Stimulated activated CD4-positive, alpha-beta T cell treated with anti-CD3 and anti-CD28 coated beads, Interleukin-4, amount 100 ng/mL, for 24 hours (primary cell): ENCODE data around the gene ALX3.
"Not testable (repeated sequence)": the region's sequence is repeated elsewhere in the genome, so short reads cannot be mapped to it uniquely, and the experiment has no call there.

Source experiments
- DNase-seq: peaks from one replicate; pipeline ENCODE4 v3.0.0-alpha.2; 2020

The ALX3 gene

GRCh38 chr1:110039641-110040040 lies 30.8 kb downstream of the ALX3 start:
- no peak for DNase-seq

GRCh38 chr1:110038271-110038670 lies 32.2 kb downstream of the ALX3 start:
- no peak for DNase-seq

GRCh38 chr1:110035236-110035752 lies 35.2 kb downstream of the ALX3 start:
- no peak for DNase-seq

- DNase-seq = peak; percentile 92
Measured at GRCh38 chr1:110034451-110035235, 35.8 kb downstream of the ALX3 start, which contains the start of gene STRIP1. Gene STRIP1 (plus strand): TSS chr1:110034624. CDS start chr1:110034638, 14 bp downstream.

DNA sequence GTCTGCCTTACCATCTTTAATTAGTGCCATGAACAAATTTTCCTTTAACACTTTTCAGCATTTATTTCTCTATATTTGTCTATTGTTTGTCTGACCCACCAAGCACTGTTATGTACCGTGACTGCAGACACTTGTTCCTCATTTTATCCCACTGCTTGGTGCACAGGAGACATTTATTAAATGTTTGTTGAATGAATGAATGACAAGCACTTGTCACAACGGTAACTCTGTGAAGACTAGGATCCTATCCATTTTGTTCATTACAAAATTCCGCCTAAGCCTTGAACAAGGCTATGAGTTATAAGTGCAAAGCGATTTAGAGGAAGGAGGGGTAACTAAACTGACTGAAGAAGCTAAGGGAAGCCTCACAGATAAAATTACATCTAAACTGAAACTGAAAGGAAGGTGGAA lies 36.4 kb downstream of the ALX3 start:
- no peak for DNase-seq

- DNase-seq = no peak
Measured at GRCh38 chr1:110033421-110033820, 37.1 kb downstream of the ALX3 start.

DNA sequence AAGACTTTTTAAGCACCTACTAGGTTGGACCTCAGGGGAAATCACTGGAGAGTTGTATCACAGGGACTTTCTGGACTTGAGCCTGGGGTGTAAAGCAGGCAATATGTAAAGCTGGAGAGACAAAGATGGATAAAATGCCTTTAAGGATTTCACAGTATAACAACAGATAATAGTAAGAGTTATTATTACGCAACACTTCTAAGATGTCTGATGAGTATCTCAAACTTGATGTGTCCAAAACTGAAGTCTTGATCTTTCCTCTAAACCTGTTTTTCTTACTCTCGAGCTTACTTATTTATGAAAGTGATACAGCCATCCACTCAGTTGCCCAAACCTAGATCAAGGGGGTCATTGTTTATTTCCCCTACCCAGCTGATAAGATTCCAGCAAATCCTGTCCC lies 38.1 kb downstream of the ALX3 start:
- DNase-seq = no peak

- not testable (repeated sequence) for DNase-seq
Measured at GRCh38 chr1:110030687-110031086, 39.8 kb downstream of the ALX3 start.

GRCh38 chr1:110024613-110025012 lies 45.9 kb downstream of the ALX3 start:
- no peak for DNase-seq

DNA sequence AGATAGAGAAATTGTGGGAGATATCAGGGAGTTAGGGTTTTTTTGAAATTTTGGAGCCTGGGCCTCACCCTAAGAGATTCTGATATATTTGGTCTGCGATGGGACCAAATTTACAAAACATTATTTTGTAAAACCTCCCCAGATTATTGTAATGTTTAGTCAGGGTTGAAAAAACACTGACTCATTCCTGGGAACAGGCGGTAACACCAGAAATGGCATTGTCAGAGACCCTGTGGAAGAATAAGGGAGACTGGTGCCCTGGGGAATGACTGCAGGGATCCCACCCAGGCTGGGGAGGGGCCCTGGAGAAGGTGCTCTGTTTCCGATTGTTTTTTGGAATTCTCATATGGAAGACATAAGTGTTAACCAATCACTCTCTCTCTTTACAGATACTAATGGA lies 49.2 kb downstream of the ALX3 start:
- DNase-seq = no peak

DNA sequence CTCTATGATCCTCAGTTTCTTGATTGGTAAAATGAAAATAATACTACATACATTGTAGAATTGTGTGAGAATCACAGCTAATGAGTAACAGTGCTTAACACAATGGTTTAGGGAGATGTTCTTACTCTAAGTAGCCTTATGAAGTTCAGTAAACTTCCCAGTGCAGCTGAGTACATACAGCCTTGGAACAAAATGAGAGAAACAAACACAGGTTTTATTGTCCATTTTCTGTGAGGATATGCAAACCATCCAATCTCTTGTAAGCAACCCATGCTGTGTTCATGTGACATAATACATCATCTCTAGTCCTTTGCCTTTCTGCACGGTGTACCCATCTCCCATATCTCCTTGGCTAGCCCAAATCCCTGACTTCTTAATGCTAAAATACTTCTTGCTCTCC lies 50.7 kb downstream of the ALX3 start:
- no peak for DNase-seq

DNA sequence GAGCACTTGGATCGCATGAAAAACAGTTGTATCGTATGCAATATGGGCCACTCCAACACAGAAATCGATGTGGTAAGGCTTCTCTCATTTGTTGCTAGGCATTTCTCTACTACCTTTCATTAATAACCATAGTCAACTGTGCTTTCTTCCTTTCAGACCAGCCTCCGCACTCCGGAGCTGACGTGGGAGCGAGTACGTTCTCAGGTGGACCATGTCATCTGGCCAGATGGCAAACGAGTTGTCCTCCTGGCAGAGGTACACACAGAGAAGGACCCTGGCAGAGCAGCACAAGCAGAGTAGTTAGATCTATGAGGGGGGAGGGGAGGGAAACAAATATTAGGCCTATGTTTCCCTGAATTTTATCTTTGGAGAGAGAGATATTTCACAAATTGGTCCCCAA lies 52.1 kb downstream of the ALX3 start:
- no peak for DNase-seq

DNA sequence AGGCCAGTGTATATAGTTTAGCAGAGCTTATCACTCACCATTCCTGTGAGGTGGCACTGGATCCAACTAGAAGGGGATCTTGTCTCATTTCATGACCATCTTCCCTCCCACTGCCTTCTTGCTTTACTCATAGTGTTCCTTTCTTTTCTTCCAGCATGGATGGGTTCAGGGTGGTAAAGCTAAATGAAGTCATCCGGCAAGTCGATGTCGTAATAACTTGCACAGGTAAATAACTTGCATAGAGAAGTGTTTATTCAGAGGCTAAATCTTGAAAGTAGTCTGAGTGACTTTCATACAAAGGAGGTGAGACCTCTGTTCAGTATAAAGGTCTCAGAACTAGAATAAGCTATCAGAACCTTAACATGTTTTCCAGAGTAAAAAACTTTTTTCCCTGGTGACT lies 52.7 kb downstream of the ALX3 start:
- no peak for DNase-seq

GRCh38 chr1:110012100-110012780 lies 58.2 kb downstream of the ALX3 start:
- DNase-seq = no peak

DNA sequence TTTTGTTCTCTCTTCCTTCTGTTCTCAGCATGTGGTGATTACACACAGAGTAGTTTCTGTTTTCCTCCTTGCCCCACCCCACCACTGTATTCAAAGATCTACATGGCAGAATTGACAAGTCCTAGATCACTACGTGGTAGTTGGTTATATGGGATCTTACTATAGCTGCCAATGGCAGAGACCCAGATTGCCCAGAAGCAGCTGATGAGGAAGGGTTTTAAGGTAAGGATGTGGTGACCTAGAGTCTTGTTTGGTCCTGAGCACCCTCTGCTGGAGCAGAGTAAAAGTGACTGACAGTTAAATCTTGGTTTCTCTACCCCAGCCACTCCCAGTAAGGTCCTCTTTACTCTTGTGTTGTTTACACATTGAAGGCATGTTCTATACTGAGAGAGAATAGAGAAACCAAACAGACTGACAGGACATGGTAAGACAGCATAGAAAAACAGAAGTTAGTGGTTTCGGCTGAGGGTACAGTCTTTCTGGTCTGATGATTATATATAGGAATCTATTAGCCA lies 58.9 kb downstream of the ALX3 start:
- peak; percentile 38 for DNase-seq
